Activated CD8-positive, alpha-beta memory T cell treated with anti-CD3 and anti-CD28 coated beads, Interleukin-2, amount 50 U/mL, for 48 hours (primary cell): ENCODE measurements around the gene CDCA8.
"Not testable (repeated sequence)": the region's sequence is repeated elsewhere in the genome, so short reads cannot be mapped to it uniquely, and the experiment has no call there.

Experiments
- DNase-seq: peaks from one replicate; pipeline ENCODE4 v3.0.0-alpha.2; 2020

The CDCA8 gene

DNA sequence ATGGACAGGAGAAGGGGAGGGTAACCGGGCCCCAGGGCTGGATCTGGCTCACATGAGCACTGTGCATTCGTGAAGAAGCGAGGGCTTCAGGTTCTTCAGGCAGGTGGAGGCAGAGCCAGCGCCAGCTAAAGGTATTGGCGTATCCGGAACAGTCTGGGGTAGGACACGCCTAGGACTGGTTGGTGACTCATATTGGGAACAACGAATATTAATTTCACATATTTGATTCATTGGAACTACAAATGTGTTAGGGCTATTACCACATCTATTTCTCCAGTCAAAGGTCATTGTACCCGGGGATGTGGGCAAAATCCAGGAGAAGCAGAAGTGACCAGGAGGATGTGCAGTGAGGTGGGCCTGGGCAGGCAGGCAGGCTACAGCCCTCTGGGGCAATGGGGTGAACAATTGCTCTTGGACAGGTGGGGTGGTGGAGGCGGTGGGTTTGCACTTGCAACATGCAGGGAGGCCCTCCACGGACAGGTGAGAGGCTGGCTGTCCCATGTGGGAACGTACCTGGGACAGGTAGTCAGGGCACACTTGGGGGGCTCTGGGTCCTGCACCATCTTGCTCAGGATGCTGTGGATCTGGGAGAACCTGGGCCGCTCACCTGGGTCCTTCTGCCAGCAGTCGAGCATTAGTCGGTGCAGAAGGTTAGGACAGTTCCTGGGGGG is 26.7 kb downstream of the CDCA8 start:
- no peak for DNase-seq

GRCh38 chr1:37719572-37720195 is 27.4 kb downstream of the CDCA8 start:
- DNase-seq, result no peak

DNA sequence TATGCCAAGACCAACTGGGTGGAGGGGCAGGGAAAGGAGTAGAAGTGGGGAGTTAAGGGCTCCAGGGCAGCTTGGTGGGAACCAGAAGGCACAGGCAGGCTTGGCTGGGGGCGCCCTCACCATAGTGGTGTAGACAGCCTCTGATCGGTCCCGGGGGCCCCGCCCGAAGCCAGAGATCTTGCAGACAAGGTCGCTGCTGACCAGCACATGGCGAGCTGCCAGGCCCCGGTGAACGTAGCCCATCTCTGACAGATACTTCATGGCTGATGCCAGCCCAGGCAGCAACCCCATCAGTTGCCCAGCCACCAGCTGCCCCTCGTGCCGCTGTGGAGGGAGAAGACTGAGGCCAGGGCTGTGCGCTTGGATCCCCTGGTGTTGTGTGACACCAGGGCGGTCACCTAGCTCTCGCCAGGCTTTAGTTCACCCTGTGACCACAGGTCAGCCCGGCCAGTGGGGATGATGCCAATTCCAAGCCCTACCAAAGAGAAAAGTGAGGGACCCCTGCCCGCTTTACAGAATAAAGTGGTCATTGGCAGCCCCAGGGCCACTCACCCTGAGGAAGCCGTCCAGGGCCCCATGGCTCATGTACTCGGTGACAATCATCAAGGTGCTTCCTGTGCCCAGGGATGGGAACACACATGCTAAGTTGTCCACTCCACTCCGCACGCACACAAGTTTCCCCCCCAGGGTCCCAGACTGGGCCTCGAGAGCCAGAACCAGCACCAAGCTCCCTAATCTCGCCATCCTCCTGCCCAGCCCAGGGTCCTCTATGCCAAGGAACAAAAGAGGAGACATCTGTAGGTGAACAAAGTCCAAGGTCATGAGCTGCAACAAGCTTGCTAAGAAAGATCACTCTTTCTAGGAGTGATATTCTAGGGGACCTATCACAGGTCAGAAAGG is 28.2 kb downstream of the CDCA8 start:
- DNase-seq, result no peak

DNA sequence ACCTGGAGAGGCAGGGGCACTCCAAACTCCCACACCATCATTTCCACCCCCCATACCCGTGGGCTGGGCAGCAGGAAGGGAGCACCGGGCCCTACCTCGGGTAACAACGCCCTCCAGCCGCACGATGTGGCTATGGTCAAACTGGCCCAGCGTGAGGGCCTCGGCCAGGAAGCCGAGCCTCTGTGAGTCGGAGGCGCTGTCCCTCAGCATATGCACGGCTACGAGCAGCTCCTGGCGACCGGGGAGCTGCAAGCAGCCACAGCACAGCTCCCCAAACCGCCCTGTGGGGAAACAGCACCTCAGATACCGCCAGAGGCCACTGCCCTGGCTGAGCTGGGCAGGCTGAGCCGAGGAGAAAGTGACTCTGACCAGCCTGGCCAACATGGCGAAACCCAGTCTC is 29.2 kb downstream of the CDCA8 start:
- DNase-seq, result no peak

DNA sequence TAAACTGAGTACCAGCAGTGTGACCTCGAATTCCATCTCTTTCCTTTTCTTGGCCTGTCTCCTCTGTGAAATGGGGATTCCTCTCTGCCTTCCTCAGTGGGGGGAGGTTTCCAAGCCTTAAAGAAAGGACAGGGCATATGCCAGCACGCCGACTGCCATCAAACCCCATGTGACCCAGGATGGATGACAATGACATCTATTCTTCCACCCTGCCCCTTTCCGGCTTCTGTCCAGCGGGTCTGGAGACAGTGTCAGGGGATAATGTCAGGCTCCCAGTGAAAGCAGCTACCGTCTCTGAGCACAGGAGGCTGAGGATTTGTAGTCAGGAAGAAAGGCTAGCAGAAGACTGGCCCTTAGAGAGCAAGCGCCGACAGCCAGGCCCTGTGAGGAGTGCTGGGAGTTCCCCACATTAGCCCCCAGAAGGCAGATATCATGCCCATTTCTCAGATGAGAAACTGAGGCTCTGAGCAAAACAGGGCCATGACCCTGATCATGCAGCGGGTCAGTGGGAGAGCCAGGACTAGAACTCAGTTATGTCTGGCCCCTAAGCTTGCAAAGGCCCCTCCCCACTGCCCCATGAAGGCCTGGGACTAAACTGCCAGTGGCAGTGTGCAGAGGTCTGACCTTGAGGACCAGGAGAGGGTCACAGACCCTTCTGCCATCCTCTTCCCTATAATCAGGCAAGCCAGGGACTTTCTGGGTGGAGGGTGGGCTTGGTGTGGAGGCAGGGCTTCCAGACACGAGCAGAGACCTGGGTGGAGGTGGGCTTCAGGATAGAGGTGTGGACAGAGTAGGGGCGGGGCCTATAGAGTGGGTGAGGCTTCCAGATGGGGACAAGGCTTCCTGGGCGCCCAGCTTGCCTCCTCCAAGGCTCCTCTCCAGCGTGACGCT is 30.1 kb downstream of the CDCA8 start:
- no peak for DNase-seq

- DNase-seq, result no peak
These were observed 30.7 kb downstream of the CDCA8 start for GRCh38 chr1:37723072-37723389.

- no peak for DNase-seq
These were observed 31.2 kb downstream of the CDCA8 start for GRCh38 chr1:37723390-37724078.

DNA sequence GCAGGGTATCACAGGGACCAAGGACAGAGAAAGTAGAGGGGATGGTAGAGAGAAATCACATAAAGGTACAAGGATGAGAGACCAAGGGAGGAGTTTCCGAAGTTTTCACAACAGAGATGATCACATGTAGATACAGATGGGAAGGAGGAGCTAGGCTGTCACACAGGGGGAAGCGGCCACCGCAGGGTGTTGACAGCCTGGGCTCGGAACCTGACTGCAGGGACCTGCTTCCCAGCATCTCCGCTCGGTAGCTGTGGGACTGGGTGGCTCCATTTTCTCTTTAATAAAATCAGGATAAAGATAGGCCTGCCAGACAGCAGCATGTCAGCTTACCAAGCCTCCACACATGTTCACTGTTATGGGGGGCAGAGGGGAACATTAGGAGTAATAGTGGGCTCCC is 32.3 kb downstream of the CDCA8 start:
- DNase-seq, result no peak

GRCh38 chr1:37725851-37726613 is 33.7 kb downstream of the CDCA8 start:
- DNase-seq, result no peak

DNA sequence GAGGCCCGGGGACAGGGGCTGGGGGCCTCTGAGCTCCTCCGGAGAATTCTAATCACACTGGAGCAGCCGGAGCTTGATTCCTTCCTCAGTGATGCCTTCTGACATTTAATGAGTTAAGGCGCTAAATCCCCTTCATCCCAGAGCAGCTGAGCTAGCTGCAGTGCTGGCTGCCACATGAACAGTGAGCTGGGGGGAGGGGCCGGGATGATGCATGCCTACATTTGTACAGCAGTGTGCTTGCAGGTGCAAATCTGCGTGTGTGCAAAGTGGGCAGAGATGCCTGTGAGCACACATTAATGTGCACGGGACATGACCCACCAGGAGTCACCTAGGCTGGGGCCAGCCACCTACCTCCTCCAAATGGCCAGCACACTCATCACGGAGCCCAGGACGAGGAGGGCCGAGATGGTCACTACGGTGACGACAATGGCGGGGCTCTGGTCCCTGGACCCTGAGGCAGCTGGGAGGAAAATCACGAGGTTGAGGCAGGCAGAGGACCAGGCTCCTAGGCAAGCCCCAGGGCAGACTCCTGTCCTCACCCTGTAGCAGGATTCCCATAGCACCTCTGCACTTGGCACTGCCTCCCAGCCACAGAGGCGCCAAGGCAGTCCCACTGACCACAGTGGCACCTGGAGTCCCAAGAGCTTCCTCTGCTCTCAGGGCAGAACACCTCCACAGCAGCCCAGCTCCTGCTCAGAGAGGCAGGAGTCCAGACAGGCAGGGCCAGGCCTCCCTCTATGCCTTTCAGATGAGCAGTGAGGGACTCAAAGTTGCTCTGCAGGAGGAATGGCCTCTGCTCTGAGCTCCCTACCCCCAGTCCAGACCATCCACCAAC is 34.7 kb downstream of the CDCA8 start:
- no peak for DNase-seq

DNA sequence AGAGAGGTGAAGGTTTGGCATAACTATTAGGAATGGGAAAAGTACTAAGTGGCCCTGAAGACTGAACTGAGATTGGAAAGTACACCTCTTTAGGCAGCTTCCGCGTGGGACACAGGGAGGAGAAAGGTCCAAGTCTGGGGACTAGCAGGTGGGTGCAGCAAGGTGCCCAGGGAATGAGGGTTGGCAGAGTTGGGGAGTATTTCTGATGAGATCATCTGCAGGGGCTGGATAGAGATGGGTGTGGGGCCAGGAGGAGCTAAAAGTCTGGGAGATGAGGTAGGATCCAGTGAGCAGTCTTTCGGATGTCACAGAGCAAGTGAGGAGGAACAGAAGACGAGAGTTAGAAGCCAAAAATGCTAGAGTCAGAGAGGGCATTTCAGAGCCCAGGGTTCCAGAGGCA is 36.1 kb downstream of the CDCA8 start:
- no peak for DNase-seq

- no peak for DNase-seq
These were observed 38.1 kb downstream of the CDCA8 start for GRCh38 chr1:37730376-37730775.

- DNase-seq, result no peak
These were observed 39.1 kb downstream of the CDCA8 start for GRCh38 chr1:37731312-37732019.

- DNase-seq, result no peak
These were observed 39.9 kb downstream of the CDCA8 start for GRCh38 chr1:37732111-37732780.

- DNase-seq, result no peak
These were observed 42.6 kb downstream of the CDCA8 start for GRCh38 chr1:37734629-37735591.

GRCh38 chr1:37737975-37738374 is 45.7 kb downstream of the CDCA8 start:
- DNase-seq, result not testable (repeated sequence)

- not testable (repeated sequence) for DNase-seq
These were observed 46.3 kb downstream of the CDCA8 start for GRCh38 chr1:37738619-37739018.

DNA sequence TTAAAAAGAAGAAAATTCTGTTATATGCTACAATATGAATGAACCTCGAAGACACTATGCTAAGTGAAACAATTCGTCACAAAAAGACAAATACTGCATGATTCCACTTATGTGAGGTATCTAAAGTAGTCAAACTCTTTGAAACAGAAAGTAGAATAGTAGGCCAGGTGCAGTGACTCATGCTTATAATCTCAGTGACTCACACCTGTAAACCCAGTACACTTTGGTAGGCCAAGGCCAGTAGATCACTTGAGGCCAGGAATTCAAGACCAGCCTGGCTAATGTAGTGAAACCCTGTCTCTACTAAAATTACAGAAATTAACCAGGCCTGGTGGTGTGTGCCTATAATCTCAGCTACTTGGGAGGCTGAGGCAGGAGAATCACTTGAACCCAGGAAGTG is 46.9 kb downstream of the CDCA8 start:
- no peak for DNase-seq
